Superior temporal gyrus (tissue), 1 donor: ENCODE results near the gene THSD4.

Source experiments
- DNase-seq: peaks from one replicate; pipeline ENCODE4 v3.0.0-alpha.2; 2016; ENCODE audit errors: extremely low spot score

Gene THSD4

GRCh38 chr15:71752128-71752527, 636.9 kb downstream of the THSD4 start:
- DNase-seq: peak; percentile 58

GRCh38 chr15:71752604-71753289, 637.5 kb downstream of the THSD4 start:
- DNase-seq: no peak

- no peak for DNase-seq
Measured at GRCh38 chr15:71753346-71753745, 638.1 kb downstream of the THSD4 start.

GRCh38 chr15:71754660-71755059, 639.4 kb downstream of the THSD4 start:
- no peak for DNase-seq

GRCh38 chr15:71755092-71755970, 640.1 kb downstream of the THSD4 start:
- DNase-seq: no peak

- no peak for DNase-seq
Measured at GRCh38 chr15:71756599-71757352, 641.5 kb downstream of the THSD4 start.

GRCh38 chr15:71757741-71758530, 642.7 kb downstream of the THSD4 start:
- DNase-seq: no peak

- DNase-seq: no peak
Measured at GRCh38 chr15:71758711-71759110, 643.4 kb downstream of the THSD4 start.

GRCh38 chr15:71760852-71761251, 645.6 kb downstream of the THSD4 start:
- DNase-seq: no peak

- DNase-seq: no peak
Measured at GRCh38 chr15:71761649-71762048, 646.4 kb downstream of the THSD4 start.

- no peak for DNase-seq
Measured at GRCh38 chr15:71768184-71768583, 652.9 kb downstream of the THSD4 start.

- DNase-seq: no peak
Measured at GRCh38 chr15:71773206-71773859, 658.1 kb downstream of the THSD4 start.

GRCh38 chr15:71775856-71776255, 660.6 kb downstream of the THSD4 start:
- DNase-seq: no peak

GRCh38 chr15:71776304-71776703, 661.0 kb downstream of the THSD4 start:
- DNase-seq: no peak

GRCh38 chr15:71777216-71777943, 662.1 kb downstream of the THSD4 start:
- DNase-seq: no peak

- DNase-seq: no peak
Measured at GRCh38 chr15:71779073-71779797, 664.0 kb downstream of the THSD4 start.

- peak; percentile 69 for DNase-seq
Measured at GRCh38 chr15:71780115-71780976, 665.1 kb downstream of the THSD4 start.

GRCh38 chr15:71781179-71781964, 666.1 kb downstream of the THSD4 start:
- DNase-seq: no peak
